ENCODE results near the gene ATP6V0A4. TPM values are rescaled to one million over a fixed set of nuclear protein-coding genes. Genes with fewer than 3 reads are reported as not detected.
"Not testable (repeated sequence)": the region's sequence is repeated elsewhere in the genome, so short reads cannot be mapped to it uniquely, and the experiment has no call there.

The ATP6V0A4 gene
- total RNA-seq, 1 experiment from 2014 or later: 1.2 TPM

DNA sequence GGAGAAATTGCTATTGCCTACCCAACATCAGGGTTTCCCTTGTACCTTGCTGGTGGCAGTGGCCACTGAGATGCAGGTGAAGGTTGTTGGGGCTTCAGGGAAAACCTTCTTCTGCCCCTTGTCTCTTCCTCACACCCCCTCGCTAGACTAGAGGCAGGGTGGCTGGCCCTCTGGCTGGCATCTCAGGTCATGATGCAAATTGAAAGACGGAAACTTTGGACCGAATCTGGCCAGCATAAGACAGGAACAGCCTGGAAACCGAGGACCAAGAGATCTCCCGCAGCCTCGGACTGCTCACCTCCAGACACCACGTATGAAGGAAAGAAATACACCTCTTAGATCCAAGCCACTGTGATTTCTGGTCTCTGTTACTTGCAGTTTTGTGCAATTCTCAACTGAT is 99.7 kb downstream of the ATP6V0A4 start:
- Mint-ChIP-seq H3K4me3 (ENCODE audit: unreplicated experiment) (no peak overlapping the region), H3K27me3 (ENCODE audit: insufficient read depth, unreplicated experiment) (peaks cover 4% of the 10 kb centered on the region), H3K4me1 (ENCODE audit: low read depth, unreplicated experiment) (no peaks in the 10 kb centered on the region), H3K27ac (ENCODE audit: unreplicated experiment) (no peak overlapping the region), H3K9me3 (ENCODE audit: unreplicated experiment) (peaks cover 13% of the 10 kb centered on the region), H3K36me3 (ENCODE audit: insufficient read depth, unreplicated experiment) (no peaks in the 10 kb centered on the region)
- DNase-seq: no peak
- ChIA-PET CTCF (no interaction called here), POLR2A (no interaction called here)
- BruUV-seq (replicated peaks): no TSS peak
- no peaks in the 10 kb centered on the region for H3K27me3 ChIP-seq (replicated peaks; ENCODE audit: control insufficient read depth, insufficient read depth, low read length)
- no peaks in the 10 kb centered on the region for H3K36me3 ChIP-seq (ENCODE audit: control insufficient read depth, insufficient read depth, low read length)
- intact Hi-C loops (cut with micrococcal nuclease; ENCODE audit: unreplicated experiment): no loop called here
- 0 out of 2 replicates have a peak, but pooled peaks cover 5% of the 10 kb centered on the region for H3K9me3 ChIP-seq
- H3K4me1 ChIP-seq: no peaks in the 10 kb centered on the region
- H3K4me3 ChIP-seq (ENCODE audit: low read depth, low read length): no peak overlapping the region
- TF ChIP-seq, protein P1, sequence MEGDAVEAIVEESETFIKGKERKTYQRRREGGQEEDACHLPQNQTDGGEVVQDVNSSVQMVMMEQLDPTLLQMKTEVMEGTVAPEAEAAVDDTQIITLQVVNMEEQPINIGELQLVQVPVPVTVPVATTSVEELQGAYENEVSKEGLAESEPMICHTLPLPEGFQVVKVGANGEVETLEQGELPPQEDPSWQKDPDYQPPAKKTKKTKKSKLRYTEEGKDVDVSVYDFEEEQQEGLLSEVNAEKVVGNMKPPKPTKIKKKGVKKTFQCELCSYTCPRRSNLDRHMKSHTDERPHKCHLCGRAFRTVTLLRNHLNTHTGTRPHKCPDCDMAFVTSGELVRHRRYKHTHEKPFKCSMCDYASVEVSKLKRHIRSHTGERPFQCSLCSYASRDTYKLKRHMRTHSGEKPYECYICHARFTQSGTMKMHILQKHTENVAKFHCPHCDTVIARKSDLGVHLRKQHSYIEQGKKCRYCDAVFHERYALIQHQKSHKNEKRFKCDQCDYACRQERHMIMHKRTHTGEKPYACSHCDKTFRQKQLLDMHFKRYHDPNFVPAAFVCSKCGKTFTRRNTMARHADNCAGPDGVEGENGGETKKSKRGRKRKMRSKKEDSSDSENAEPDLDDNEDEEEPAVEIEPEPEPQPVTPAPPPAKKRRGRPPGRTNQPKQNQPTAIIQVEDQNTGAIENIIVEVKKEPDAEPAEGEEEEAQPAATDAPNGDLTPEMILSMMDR (IDR thresholded peaks at IDR 0.05; ENCODE audit: insufficient read depth in 1 of 2, low read depth in 1 of 2, low read length in 1 of 2, severe bottlenecking in 1 of 2, unreplicated experiment in 1 of 2): no peak

DNA sequence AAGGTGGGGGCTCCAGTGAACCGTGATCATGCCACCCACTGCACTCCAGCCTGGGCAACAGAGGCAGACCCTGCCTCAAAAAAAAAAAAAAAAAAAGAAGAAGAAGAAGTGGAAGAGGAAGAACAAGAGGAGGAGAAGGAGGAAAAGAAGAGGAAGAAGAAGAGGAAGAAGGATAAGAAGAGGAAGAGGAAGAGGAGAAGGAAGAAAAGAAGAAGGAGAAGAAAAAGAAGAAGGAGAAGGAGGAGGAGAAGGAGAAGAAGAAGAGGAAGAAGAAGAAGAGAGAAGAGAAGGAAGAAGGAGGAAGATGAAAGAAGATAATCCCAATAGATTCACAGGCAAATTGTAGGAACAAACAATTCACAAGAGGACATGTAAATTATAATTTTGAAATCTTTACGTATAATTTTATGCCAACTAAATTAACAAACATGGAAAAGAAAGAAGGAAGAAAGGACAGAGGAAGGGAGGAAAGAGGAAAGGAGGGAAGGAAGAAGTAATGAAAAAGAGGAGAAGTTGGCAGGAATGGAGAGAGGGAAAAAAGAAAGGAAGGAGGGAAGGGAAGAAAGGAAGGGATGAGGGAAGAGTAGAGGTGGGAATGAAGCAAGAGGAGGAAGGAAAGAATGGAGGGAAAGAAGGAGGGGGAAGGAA is 100.3 kb downstream of the ATP6V0A4 start:
- TF ChIP-seq, protein P1 (IDR thresholded peaks at IDR 0.05; ENCODE audit: insufficient read depth in 1 of 2, low read depth in 1 of 2, low read length in 1 of 2, severe bottlenecking in 1 of 2, unreplicated experiment in 1 of 2): no peak
- Mint-ChIP-seq H3K27me3 (ENCODE audit: insufficient read depth, unreplicated experiment) (peaks cover 4% of the 10 kb centered on the region), H3K36me3 (ENCODE audit: insufficient read depth, unreplicated experiment) (no peaks in the 10 kb centered on the region), H3K9me3 (ENCODE audit: unreplicated experiment) (peaks cover 13% of the 10 kb centered on the region), H3K4me3 (ENCODE audit: unreplicated experiment) (no peak overlapping the region), H3K4me1 (ENCODE audit: low read depth, unreplicated experiment) (no peaks in the 10 kb centered on the region), H3K27ac (ENCODE audit: unreplicated experiment) (no peak overlapping the region)
- ChIA-PET POLR2A (no interaction called here), CTCF (no interaction called here)
- Histone ChIP-seq H3K9me3 (0 out of 2 replicates have a peak, but pooled peaks cover 5% of the 10 kb centered on the region), H3K27me3 (replicated peaks; ENCODE audit: control insufficient read depth, insufficient read depth, low read length) (no peaks in the 10 kb centered on the region), H3K4me1 (no peaks in the 10 kb centered on the region), H3K36me3 (ENCODE audit: control insufficient read depth, insufficient read depth, low read length) (no peaks in the 10 kb centered on the region), H3K4me3 (ENCODE audit: low read depth, low read length) (no peak overlapping the region)
- DNase-seq: no peak
- BruUV-seq (replicated peaks): no TSS peak
- intact Hi-C loops (cut with micrococcal nuclease; ENCODE audit: unreplicated experiment): no loop called here

DNA sequence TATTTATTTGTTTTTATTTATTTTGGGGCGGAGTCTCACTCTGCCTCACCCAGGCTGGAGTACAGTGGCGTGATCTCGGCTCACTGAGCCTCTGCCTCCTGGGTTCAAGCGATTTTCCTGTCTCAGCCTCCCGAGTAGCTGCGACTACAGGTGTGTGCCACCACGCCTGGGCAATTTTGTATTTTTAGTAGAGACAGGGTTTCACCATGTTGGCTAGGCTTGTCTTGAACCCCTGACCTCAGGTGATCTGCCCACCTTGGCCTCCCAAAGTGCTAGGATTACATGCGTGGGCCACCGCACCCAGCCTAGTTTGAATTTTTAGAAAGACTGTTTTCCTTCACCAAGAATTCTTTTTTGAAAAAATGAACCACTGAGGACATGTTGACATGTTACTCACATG is 102.2 kb downstream of the ATP6V0A4 start:
- DNase-seq; H3K27ac Mint-ChIP-seq (ENCODE audit: unreplicated experiment); H3K36me3 Mint-ChIP-seq (ENCODE audit: insufficient read depth, unreplicated experiment); H3K27me3 ChIP-seq (replicated peaks; ENCODE audit: control insufficient read depth, insufficient read depth, low read length); CTCF ChIA-PET; POLR2A ChIA-PET; H3K4me3 ChIP-seq (ENCODE audit: low read depth, low read length); H3K9me3 ChIP-seq; H3K4me1 ChIP-seq; BruUV-seq (replicated peaks); H3K4me1 Mint-ChIP-seq (ENCODE audit: low read depth, unreplicated experiment); H3K27me3 Mint-ChIP-seq (ENCODE audit: insufficient read depth, unreplicated experiment); H3K36me3 ChIP-seq (ENCODE audit: control insufficient read depth, insufficient read depth, low read length); intact Hi-C loops (cut with micrococcal nuclease; ENCODE audit: unreplicated experiment); H3K4me3 Mint-ChIP-seq (ENCODE audit: unreplicated experiment): not testable (repeated sequence)
- peaks cover 13% of the 10 kb centered on the region for H3K9me3 Mint-ChIP-seq (ENCODE audit: unreplicated experiment)

Data from Caco-2 (cell line).